ENCODE data around the gene GADD45A.

GADD45A gene

DNA sequence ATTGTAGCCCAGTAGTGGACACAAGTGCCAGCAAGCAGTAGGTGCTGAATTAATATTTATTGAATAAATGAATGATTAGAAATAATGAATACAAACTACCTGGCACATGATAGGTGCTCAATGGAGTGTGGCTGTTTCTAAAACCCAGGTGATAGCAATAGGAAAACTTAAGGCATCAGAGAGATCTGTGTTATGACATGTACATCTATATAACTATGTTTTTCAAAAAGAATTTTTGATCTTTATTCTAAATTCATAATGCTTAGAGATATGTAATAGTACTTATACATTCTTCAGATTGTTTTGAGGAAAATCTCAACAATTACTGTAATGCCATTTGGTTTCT is 5.0 kb downstream of the GADD45A start:
- no peak for DNase-seq

DNA sequence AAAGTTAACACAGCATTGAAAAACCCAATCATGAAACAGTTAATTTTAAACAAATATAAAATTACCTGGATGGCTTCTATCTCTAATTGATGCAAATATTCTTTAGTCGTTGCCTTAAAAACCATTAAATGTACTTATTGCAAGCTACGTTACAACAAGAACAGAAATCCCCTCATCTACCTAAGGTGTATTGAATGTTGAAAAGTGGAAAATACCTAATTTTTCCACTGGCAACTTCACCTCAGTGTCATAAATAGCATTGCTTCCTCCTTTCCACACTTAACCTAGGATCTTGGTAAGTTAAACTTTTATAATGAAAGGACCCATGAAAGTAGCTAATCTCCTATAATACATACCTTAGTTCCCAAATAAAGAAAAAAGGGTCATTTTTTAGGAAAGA is 5.4 kb downstream of the GADD45A start:
- no peak for DNase-seq

DNA sequence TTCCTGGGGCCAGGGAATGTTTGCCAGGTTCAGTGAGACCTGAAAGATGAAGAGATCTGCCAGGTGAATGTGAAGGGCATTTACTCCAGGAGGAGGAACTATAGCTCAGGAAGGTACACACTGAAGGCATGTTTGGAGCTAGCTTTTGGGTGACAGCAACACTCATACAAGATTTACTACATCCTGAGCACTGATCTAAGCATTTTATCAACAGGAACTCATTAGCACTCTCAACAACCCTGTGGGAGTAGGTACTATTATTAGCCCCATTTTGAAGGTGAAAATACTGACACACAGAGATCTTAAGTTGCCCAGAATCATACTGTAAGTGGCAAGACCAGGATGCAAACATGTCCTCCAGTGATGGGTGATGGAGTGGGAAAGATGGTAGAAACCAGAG is 6.7 kb downstream of the GADD45A start:
- DNase-seq, result no peak

DNA sequence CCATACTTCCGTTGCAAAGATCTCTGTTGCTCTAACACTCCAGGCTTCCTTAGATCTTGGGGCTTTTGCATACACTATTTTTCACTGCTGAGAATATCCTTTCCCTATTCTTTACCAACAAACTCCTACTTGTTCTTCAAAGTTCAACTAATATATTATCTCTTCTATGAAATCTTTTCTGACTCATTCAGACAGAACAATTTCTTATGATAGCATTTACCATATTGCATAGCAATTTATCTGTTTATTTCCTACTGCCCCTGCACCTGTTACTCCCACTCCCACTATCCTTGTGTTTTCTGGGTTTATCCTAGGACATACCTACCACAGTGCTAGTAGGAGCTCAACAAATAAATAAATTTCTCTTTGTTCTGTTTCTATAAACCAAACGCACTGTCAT is 11.0 kb downstream of the GADD45A start:
- DNase-seq, result no peak

DNA sequence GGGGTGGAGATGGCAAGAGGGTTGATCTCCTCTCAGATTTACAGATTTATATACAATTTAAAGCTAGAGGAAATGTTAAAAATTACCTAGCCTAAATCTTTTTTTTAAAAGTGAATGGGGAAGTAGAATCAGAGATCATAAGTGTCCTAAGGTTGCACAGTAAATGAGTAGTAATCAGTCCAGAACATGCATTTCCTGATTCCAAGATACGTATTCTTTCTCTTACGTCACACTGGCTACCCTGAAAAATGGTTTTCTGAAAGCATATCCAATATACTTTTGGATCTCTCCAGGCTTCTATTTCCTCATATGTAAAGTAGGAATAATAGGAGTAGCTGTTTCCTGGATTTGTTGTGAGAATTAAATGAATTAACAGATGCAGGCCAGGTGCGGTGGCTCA is 11.7 kb downstream of the GADD45A start:
- no peak for DNase-seq

DNA sequence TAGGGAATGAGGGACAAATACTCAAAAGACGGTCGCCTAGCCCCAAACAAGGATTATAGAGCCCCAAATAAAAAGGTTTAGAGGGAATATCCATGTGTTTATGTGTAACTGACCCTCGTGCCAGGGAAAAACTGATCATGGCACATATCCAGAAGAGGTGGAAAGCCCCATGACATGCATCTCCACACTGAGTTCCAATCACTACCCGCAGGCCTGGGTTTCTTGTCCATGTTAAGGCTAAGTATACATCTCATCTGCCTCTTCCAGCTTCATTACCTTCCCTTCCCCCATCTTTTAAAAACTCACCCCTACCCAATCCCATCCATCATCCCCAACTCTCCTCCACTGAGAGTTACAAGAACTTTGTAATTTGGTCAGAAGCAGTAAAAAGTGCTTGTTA is 15.2 kb downstream of the GADD45A start:
- no peak for DNase-seq

DNA sequence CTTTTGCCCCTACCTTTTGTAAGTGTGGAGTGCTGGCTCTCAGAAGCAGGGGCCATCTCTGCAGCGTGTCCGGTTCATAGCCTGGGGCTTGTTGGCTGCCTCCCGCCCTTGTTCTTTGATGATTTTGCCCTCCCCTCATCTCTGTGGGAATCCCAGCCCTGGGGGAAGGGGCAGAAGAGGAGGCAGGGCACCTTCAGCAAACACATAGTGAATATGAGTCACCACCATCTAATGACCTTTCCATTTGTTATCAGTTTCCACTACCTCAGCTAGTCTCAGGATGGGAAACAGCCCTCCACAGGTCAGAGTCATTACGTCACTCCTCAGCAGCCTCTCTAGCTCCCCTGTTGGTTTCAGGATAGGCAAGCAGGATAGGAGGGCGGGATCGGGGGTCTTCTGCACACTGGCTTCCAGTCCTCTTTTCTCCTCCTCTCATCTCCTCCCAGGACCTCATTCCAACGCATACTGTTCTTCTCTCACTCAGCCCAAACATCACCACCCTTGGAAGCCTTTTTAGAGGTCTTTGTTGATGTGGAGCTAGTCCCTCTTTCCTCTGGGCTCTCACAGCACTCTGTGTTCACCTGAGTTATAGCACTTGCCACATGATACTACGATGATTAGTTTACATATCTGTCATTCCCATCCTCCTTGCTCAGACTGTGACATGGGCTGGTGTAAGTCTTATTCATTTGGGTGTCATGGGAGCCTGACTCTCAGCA is 15.8 kb downstream of the GADD45A start:
- DNase-seq, result peak; percentile 50

DNA sequence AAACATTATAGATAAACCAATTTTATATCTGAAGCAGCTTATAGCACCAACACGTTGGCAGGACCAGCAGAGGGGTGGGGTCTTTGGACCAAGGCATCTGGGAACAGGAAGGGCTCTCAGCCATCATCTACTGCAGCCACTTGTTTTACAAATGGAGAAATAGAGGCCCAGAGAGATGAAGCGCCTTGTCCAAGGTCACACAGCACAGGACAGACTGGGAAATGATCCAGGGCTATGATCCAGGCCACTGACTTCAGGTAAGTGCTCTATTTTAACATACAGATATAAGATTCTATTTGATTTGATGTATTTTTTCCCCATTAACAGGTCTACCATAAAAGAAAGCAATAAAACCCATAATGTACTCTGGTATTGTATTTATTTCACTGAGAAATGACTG is 16.9 kb downstream of the GADD45A start:
- no peak for DNase-seq

DNA sequence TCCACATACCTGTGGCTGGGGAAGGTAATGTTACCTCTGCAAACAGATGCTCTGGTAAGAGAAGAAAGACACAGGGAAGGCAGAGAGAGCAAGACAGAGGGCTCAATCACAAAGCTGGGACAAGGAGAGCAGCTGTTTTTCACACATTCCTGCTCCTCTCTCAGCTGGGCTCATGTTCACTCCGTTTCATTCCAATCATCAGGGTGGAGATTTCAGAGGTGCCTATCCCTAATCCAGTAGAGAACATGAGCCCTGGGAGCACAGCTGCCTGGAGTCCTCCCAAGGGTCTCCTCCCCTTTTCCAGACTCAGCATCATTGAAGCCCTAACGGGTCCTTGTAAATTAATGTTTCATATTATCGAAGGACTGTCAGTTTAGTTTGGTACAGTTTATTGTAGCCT is 19.4 kb downstream of the GADD45A start:
- DNase-seq, result no peak

DNA sequence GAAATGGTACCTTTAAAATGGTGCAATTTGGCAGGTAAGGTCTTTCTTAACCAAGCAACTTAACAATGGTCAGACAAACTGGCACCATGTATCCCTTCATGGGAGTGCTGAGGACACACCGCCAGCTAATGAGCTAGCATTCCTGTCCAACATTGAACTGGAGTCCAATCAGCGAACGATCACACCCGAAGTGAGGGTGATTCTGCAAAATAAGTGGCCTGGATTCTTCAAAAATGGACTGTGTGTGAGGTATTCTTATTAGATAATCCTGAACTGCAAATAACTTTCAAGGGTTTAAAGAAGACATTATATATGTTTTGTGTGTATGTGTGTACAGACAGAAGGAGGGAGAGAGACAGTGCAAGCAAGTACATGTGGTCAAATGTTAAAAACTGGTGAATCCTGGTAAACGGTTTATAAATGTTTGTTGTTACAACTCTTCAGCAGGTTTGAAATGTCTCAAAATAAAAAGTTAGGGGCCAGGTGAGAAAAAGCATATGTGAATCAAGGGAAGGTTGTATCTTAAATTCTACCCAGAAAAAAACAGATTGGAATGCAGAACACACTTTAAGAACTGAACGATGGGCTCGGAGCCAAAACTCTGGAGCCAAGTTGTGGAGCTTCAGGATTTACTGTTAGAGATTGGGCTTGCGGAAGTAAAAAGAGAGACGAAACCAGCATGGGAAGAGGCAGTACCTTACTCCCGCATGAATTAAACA is 20.9 kb downstream of the GADD45A start:
- no peak for DNase-seq

DNA sequence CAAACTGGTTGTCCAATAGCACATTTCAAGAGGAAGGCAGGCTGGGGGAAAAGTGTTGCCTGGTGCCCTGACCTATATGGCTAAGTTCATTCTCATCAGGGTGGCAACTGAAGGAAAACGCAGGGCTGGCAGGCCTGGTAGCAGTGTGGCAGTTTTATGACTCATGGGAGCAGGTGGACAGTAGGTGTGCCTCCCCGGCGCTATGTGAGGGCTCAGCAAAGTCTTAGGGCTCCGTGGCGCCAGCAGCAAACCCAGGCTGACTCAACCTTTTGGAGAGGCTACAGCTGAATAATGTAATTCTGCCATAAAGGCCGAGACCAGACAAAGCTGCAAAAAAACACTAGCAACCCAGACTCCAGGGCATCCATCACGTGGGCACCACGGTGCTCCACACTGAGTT is 23.6 kb downstream of the GADD45A start:
- no peak for DNase-seq

DNA sequence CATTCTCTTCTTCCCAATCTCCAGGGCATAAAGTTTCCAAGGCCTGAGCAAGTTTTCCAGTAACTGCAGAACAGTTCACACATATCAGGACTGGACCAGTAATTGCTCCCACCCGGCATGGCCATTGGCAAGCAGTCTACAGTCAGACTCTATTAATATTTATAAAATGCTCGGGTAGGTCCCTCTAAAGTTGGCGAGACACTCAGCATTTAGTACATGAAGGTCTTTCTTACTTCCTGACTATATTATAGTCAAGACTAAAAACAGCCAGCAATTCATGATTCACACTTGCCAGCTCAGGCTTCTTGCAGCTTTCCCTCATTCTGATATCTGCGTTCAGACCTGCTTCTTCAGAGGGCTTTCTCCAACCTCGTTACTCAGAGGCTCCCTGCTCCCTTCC is 25.4 kb downstream of the GADD45A start:
- no peak for DNase-seq

DNA sequence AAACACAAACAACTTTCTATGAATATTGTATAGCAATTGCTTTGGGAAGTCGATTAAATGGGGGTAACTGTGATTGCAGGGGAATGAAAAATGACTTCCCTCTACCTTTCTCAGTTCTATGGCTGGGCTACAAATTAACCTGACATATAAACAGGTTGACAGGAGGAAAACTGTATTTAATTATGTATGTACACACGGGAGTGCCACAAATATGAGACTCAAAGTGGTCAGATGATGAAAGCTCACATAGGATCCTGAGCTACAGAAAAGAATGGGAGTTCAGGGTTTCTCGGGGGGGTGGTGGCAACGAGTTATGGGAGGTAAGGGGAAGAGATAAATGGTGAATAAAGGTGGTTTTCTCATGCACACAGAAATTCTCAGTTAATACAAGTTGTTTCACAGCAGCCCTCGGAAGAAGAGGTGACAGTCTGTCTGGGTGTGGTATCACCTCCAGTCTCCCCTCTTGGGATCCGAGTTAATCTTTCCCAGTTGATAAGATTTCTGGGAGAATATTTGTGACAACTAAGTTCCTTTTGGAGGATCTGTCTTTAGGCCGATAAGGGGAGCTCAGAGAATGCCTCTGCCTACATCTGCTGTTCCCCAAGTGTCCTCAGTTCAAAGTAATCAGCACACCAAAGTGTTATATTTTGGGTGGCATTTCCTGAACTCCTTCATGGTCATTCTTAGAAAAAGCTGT is 26.3 kb downstream of the GADD45A start:
- no peak for DNase-seq

DNA sequence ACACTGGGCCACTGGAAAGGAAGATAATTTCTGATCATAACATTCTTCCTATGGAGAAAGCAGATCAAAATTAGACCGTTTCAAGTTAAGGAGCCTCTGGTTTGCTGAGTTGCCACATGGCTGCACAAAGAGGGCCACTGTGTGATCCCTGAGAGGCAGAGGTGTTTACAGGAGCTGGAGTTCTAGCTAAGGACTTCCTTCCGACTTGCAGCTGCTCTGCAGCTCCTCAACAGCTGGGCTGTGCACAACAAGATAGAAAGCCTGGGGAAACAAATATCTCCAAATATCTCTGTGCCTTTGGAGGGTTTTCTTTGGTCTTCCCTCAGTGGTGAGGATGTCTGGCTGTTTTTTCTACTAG is 26.8 kb downstream of the GADD45A start:
- DNase-seq, result no peak

DNA sequence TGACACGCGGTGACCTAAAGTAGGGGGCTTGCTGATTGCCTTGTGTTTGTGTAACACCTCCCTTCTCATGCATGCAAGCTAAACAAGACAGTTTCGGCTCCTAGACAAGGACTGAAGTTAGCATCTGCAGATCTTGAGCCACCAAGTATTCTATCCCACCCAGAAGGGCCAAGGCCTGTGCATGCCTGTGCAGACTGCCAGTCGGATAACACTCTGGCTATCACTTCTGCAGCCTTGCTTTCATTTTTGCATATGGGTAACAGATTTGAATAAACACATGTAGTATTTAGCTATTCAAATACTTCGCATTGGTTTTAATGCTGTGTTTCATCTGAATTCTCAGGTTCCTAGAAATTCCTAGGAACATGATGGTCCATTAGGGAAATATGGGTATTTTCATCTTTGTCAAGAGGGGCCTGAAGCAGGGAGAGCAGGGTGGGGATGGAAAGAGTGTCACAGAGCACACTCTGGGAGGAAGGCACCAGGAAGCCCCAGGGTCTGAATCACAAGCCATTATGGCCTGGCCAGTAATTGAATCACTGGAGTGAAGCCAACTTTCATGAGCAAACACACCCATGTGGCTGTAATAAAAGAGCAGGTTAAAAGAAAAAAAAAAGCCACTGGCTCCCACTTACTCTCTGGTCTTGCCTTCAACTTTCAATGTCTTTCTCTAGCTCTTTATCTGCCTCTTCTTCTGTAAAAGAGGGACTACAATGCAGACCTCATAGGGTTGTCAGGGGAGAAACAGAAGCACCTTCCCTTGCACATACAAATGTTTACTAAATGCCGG is 28.3 kb downstream of the GADD45A start:
- no peak for DNase-seq

DNA sequence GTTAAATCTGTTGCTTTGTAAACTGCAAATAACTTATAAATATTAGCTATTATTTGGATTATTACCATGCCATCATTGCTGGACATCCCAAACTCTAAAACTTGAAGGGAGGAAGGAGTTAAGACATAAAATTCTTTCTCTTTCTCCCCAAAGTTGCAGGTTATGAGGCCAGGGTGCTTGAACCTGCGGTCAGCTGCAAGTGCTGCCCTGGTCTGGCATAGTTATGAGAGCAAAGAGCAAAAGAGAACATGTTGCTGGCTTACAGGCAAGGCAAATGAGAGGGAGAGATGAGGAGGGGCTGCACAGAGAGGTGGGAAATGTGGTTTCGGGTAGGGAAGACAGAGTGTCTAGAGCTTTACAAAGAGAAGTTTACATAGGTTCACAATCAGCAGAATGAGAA is 30.8 kb downstream of the GADD45A start:
- DNase-seq, result no peak

DNA sequence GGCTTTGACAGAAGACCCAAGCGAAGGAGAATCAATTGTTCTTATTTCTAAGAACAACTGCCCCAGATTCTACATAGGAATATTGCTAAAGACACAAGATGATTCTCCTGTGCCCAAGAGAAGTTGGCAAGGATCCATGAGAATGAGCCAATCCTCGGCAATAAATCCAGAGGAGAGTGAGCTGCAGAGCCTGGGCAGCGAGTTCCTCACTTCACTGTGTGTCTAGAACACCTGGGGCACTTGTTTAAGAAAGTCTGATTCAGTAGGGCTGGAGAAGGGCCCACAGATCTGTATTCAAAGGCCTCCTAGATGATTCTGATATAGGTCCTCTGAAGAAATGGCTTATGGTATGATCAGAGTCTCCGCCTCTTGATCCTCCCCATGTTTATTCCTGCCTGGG is 31.8 kb downstream of the GADD45A start:
- DNase-seq, result no peak

DNA sequence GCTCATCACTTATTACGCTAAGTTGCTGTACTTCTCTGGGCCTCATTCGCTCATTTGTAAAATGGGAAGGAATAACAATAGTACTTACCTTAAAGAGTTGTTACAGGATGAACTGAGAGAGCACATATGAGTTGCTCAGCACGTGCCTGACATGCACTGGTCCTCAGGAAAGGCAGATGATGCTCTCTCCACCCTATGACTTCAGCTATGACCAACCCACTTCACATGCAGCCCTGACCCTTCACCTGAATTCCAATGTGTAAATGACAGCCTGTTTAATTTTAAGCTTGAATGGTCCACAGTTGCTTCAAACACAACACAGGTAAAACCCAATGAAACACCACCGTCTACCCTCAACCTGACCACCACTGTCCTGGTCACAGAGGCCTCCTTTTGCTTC is 32.9 kb downstream of the GADD45A start:
- no peak for DNase-seq

DNA sequence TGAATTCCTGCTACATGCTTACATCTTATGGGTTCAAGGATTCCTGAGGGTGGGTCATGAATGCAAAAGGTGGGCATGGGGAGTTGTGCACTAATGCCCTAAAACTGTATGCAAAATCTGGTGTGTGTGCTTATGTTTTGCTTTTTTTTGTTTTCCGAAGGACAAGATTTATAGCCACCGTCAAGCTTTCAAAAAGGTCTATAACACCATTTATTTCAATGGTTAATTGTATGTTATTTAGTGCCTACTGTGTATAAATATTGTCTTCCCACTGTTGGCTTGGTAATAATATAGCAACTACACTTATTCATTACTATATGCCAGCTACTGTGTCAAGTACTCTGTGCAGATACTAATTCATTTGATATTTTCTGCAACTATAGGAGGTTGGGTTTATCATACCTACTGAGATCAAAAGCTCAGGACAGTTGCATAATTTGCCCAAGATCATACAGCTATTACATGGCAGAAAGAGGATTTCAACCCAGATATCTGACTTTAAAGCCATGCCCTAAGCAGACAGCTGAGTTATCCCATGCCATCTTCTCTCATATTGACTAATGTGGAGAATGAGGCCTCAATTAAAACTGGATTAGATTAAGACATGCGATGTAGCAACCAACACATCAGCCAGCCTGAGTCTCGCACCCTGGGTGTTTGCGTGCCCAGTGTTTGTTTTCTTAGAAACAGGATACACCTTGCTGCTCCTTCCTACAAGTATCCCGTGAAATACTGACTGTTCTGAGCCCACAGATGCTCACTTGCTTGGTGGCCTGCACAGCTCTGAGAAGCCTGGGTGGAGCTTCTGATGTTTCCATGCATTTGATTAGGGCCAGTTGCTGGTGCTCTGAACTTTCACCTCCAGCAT is 34.6 kb downstream of the GADD45A start:
- no peak for DNase-seq

DNA sequence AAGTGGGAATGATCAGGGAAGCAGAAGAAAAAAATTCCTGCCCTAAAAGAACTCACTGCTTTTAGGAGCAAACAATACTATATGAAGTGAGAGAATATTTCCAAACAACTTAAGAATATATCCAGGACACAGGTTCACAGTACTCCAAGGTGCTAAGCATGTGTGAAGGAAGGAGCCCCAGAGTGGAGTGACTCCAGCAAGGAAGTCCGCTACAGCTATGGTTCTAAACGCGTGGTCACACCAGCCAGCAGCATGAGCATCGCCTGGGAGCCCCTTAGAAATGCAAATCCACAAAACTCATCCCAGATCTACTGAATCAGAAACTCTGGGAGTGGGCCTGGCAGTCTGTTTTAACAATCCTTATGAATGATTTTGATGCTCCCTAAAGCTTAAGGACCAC is 36.1 kb downstream of the GADD45A start:
- DNase-seq, result no peak

DNA sequence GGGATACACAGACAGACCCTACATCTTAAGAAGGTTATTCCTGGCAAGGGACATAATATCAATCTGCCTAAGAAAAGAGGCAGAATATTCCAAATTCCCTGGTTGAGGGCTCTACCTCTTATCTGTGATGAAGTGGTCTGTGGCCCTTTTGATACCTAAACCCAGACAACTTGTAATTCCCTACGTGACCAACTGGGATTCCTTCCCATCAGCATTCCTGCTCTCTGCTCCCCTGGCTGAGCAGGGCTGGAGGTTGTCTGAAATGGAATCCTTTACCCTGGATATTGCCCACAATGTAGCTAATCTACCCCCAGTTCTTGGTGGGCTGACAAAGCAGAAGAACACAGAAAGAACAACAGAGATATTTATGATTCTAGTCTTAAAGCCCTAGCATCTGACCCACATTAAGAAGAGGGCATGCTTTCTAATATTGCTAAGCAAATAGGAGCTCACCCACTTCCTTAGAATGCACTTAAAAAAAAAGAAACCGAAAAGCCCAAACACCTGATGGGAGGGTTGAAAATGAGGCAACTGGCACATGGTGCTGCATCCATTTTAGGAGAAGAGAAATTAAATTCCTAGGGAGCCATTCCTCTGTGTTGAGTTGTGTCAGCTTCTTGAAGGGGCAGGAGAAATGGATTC is 36.8 kb downstream of the GADD45A start:
- DNase-seq, result no peak

DNA sequence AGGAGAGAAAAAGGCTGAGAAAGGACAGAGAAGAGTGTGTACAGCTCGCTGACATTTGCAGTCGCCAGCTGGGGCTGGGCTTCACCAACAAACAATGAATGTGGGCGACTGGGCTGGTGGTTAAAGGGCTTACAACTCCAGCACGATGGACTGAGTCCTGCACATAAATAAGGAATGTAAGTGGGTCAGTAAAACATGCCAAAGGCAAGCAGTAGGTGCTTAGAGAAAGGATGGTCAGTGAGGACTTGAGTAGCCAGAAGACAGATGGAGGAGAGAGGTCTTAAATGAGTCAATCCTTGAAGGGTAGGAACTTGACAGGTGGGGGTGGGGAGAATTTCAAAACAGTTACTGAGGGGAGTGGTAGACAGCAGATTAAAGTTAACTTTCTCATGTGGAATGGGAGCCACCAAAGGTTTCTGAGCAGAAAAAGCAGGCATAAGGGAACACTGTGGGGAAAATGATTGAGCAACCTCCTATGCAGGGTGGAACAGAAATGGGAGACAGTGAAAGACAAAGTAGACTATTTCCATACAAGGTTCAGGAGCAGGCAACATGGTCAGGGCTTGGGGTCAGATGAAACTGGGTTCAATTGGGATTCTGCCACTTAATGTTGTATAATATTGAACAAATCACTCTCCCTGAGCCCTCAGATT is 37.4 kb downstream of the GADD45A start:
- no peak for DNase-seq
